ENCODE measurements around the gene RIN3. TPM values are rescaled to one million over a fixed set of nuclear protein-coding genes. Genes with fewer than 3 reads are reported as not detected.

RIN3 gene
- total RNA-seq, 3 donors from 2014 or later (not counting 1 experiment from before 2014, with no cell fraction given), result 248 to 289 (median 282) TPM

GRCh38 chr14:92524602-92525185, 11.1 kb downstream of the RIN3 start:
- Mint-ChIP-seq H3K27me3 (ENCODE audit: low read depth in 2 of 2) (no peaks in the 10 kb centered on the region), H3K36me3 (no peaks in the 10 kb centered on the region), H3K27ac (peak overlapping the region; percentile 97 to 98), H3K4me1 (peaks cover 57 to 94% of the 10 kb centered on the region in 2 donors), H3K4me3 (peak overlapping the region; percentile 31), H3K9me3 (peaks cover 0 to 4% of the 10 kb centered on the region in 2 donors)
- ATAC-seq, result peak in 1 of 3 donors; percentile 24
- Histone ChIP-seq H3K36me3 (ENCODE audit: control insufficient read depth, insufficient read depth, low read length) (peaks cover 4% of the 10 kb centered on the region), H3K9me3 (ENCODE audit: control insufficient read depth, insufficient read depth, low read length) (no peaks in the 10 kb centered on the region), H3K4me1 (ENCODE audit: control insufficient read depth, insufficient read depth, low read length) (peaks cover 95% of the 10 kb centered on the region), H3K4me3 (ENCODE audit: low read length) (no peak overlapping the region), H3K27me3 (ENCODE audit: control insufficient read depth, insufficient read depth, low read length) (no peaks in the 10 kb centered on the region), H3K27ac (ENCODE audit: low read length) (peak overlapping the region; percentile 47)
- no peak for TF ChIP-seq CTCF (IDR thresholded peaks at IDR 0.05)
- no peak for DNase-seq
- intact Hi-C loops (cut with micrococcal nuclease), result no loop called here
- 29% methylated on average over 10 of the region's 10 CpGs for WGBS (ENCODE audit: insufficient coverage)

- peaks cover 0 to 4% of the 10 kb centered on the region in 2 donors for H3K9me3 Mint-ChIP-seq
- DNase-seq (no peak), ATAC-seq (no peak)
- Histone ChIP-seq H3K4me3 (ENCODE audit: low read length) (no peak overlapping the region), H3K9me3 (ENCODE audit: control insufficient read depth, insufficient read depth, low read length) (no peaks in the 10 kb centered on the region), H3K36me3 (ENCODE audit: control insufficient read depth, insufficient read depth, low read length) (peaks cover 4% of the 10 kb centered on the region), H3K27ac (ENCODE audit: low read length) (peak overlapping the region; percentile 47), H3K4me1 (ENCODE audit: control insufficient read depth, insufficient read depth, low read length) (peaks cover 95% of the 10 kb centered on the region), H3K27me3 (ENCODE audit: control insufficient read depth, insufficient read depth, low read length) (no peaks in the 10 kb centered on the region)
- no peak for TF ChIP-seq CTCF (IDR thresholded peaks at IDR 0.05)
- peaks cover 57 to 94% of the 10 kb centered on the region in 2 donors for H3K4me1 Mint-ChIP-seq
- intact Hi-C loops (cut with micrococcal nuclease), result no loop called here
- no peaks in the 10 kb centered on the region for H3K27me3 Mint-ChIP-seq (ENCODE audit: low read depth in 2 of 2)
- peak overlapping the region; percentile 28 for H3K4me3 Mint-ChIP-seq
- H3K27ac Mint-ChIP-seq, result peak overlapping the region; percentile 98 to 99
- 83% methylated on average over 12 of the region's 12 CpGs for WGBS (ENCODE audit: insufficient coverage)
- no peaks in the 10 kb centered on the region for H3K36me3 Mint-ChIP-seq
Measured at GRCh38 chr14:92525322-92526095, 11.9 kb downstream of the RIN3 start.

DNA sequence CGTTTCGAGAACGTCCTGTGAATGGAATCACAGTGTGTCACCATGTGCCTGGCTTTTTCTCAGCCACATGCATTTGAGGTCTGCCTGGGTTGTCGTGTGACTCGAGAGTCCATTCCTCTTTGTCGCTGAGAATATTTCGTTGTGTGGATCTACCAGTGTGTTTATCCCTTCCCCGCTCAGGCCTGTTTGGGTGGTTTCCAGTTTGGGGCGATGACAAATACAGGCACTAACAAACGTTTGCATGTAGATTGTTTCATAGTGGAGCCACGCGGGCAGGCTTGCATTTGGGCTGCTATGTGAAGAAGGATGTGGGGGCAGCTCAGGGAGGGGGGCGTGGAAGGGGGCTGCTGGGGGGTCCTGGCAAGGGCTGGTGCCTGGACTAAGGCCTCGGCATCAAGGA, 14.1 kb downstream of the RIN3 start:
- Histone ChIP-seq H3K36me3 (ENCODE audit: control insufficient read depth, insufficient read depth, low read length) (no peaks in the 10 kb centered on the region), H3K27ac (ENCODE audit: low read length) (peak overlapping the region; percentile 59), H3K4me3 (ENCODE audit: low read length) (no peak overlapping the region), H3K9me3 (ENCODE audit: control insufficient read depth, insufficient read depth, low read length) (no peaks in the 10 kb centered on the region), H3K27me3 (ENCODE audit: control insufficient read depth, insufficient read depth, low read length) (no peaks in the 10 kb centered on the region), H3K4me1 (ENCODE audit: control insufficient read depth, insufficient read depth, low read length) (peaks cover 97% of the 10 kb centered on the region)
- Mint-ChIP-seq H3K36me3 (no peaks in the 10 kb centered on the region), H3K27me3 (ENCODE audit: low read depth in 2 of 2) (no peaks in the 10 kb centered on the region), H3K4me1 (peaks cover 58 to 94% of the 10 kb centered on the region in 2 donors), H3K27ac (peak overlapping the region; percentile 98 to 99), H3K4me3 (peak overlapping the region; percentile 74), H3K9me3 (no peaks in the 10 kb centered on the region)
- DNase-seq (peak in 1 of 2 donors; percentile 56), ATAC-seq (peak in 1 of 3 donors; percentile 20)
- intact Hi-C loops (cut with micrococcal nuclease), result no loop called here
- TF ChIP-seq CTCF (IDR thresholded peaks at IDR 0.05), result no peak
- 77% methylated on average over 14 of the region's 14 CpGs for WGBS (ENCODE audit: insufficient coverage)
